GM12874 (cell line): ENCODE results near the gene WASF2.
A peak's percentile ranks its signal among the peaks of the same experiment; 100 is the strongest.

Experiments used
- CTCF ChIP-seq: IDR thresholded peaks from 2 replicates; pipeline ENCODE4 v1.5.1; 2011; ENCODE audit warnings: low read depth, mild to moderate bottlenecking, control low read depth, low read length, moderate library complexity; ENCODE audit not compliant: insufficient read depth

The WASF2 gene

GRCh38 chr1:27427329-27427728, 62.6 kb downstream of the WASF2 start:
- TF ChIP-seq CTCF = no peak

- TF ChIP-seq CTCF = no peak
These were observed 66.3 kb downstream of the WASF2 start for GRCh38 chr1:27423709-27424108.

GRCh38 chr1:27418326-27419185, 71.4 kb downstream of the WASF2 start:
- TF ChIP-seq CTCF = no peak

- TF ChIP-seq CTCF = no peak
These were observed 72.3 kb downstream of the WASF2 start for GRCh38 chr1:27417713-27418112.

- peak; percentile 71 for TF ChIP-seq CTCF
These were observed 73.4 kb downstream of the WASF2 start for GRCh38 chr1:27416387-27417111.

GRCh38 chr1:27414091-27414490, 75.9 kb downstream of the WASF2 start:
- TF ChIP-seq CTCF = no peak

- no peak for TF ChIP-seq CTCF
These were observed 77.0 kb downstream of the WASF2 start for GRCh38 chr1:27413004-27413403.
